ENCODE data around the gene ANTXRL.
"Not testable (repeated sequence)": the region's sequence is repeated elsewhere in the genome, so short reads cannot be mapped to it uniquely, and the experiment has no call there.

ANTXRL gene

DNA sequence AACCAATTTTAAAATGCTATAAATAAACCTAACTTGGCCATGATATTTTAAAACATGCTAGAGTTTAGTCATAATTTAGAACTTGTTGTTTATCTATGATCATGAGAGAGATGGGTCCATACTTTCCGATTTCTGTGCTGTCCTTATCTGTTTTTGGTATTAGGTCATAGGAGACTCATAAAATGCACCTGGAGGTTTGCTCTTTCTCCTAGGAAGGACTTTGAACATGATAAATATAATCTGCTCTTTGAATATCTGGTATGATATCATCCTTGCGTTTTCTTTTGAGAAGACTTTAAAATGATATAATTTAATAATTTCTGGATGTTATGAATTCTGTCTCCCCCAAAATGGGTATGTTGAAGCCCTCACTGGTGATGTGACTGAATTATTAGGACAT, 9.0 kb upstream of the ANTXRL start:
- DNase-seq, result no peak

DNA sequence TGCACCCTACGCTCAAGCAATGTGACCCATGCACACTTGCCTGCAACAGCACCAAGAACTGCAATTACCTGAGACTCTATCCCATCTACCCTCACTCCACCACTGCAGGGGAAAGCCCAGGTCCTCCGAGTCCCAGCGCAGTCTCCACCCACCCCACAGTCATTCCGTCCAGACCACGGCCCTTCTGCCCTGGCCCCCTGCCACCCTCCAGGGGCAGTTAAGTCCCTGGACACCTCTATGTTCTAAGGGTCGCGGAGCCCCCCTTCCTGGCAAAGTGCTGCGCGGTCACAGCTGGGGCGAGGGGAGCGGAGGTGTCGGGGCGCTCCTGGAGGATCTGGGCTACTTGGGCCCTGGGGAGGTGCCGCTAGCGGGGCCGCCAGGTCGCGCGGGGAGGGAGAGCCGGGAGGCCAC, 4.4 kb upstream of the ANTXRL start:
- not testable (repeated sequence) for DNase-seq

DNA sequence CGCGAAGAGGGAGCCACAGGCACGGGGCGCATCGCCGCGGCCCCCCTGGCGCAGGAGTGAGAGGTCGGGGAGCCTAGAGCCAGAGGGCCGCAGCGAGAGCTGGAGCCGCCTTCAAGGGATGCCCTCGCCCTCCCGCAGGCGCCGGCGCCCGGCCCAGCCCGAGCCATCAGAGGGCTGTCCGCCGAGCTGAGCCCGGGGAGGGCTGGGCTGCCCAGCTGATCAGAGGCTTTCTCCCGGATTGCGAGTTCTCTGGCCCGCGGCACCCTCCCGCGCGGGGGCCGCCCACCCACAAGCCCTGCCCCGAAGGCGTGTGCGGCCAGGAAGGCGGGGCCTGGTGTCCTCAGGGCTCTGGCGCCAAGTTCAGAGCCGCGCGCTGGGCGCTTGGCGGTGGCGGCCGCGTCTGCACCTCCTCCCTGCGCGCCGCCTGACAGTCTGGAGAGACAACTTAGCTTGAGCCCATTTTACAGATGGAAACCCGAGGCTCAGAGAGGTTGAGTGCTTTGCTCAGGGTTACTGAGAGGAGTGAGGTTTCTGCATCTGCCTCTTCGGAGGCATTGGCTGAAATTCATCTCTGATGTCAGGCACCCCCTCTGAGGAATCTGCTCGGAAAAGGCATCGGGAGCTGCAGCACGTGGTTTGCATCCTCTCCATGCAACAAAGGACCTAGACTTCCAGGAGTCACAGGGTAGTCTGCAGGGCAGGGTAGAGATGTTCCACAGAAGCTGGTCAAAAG, 3.8 kb upstream of the ANTXRL start:
- DNase-seq, result peak; percentile 84 to 88

DNA sequence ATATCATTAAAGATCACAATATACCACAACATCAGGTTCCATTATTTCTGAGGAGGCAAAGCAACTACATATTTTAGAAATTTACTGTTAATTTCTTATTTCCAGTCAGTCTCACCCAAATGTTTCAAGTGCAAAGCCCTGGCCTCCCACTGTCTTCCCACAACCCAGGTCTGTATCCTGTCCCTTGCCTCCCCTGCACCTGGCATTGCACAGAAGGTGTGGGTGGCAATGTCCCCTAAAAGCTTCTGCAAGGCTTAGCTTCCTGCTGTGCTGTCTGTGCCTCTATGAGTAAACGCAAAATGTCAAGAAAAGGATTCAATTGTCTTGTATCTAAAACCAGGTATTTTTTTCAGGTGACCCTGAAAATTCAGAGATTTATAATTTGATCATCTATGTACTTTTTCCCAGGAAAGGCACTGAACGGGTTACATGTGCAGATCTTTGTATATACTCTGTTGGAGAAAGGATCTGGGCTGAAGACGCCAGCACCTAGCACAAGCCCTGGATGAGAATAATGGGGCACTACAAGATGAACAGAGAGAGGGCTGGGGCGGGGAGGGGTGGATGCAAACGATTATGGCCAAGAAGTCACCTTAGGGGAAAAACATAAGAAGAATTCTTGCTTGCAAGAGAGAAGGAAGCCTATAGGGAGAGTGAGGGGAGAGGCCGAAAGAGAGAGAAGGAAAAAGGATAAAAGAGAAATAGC, 3.1 kb upstream of the ANTXRL start:
- DNase-seq, result no peak

DNA sequence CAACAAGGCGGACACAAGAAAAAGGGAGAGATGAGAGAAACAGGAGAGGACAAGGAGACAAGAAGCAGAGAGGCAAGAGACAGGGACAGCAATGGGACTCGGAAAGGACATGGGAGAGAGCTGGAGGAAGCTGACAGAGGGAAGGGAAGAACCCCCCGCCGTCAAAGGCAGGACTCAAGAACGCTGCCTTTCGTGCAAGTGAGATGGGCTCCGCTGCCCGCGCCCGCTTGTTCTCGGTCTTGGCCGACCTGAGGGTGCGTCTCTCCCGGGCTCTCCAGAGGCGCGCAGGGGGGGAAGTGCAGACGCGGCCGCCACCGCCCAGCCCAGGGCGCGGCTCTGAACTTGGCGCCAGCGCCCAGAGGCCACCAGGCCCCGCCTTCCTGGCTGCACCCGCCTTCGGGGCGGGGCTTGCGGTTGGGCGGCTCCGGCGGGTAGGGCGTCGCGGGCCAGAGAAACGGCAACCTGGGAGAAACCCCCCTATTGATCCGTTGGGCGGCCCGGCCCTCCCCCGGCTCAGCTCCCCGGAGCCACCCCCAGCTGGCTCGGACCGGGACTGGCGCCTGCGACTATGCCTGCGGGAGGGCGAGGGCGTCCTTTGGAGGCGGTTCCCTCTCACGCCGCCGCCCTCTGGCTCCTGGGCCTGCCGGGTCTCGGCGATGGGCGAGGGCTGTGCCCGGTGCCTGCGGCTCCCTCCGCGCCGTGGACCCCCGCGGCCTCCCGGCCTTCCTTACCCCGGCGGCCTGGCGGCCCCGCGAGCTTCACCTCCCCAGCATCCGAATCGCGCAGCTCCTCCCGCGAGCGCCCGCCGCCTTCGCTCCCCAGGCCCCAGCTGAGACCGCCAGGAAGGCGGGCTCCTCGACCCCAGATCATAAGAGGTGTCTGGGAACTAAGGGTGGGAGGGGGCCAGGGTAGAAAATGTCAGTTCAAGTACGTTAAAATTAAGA, 2.2 kb upstream of the ANTXRL start:
- DNase-seq, result peak; percentile 66 to 84

DNA sequence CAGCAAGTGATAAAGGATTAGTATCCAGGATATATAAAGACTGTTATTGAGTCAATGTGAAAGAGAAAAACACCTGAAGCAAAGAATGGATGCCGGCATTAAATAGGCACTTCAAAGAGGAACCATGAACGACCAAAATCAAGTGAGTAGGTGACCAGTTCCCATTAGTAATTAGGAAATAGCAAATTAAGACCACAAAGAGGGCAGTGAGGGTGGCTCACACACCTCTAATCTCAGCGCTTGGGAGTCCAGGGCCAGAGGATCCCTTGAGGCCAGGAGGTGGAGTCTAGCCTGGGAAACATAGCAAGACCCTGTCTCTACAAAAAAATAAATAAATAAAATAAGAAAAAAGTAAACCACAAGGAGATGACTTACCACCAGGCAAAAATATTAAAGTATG, 1.5 kb upstream of the ANTXRL start:
- DNase-seq, result no peak

DNA sequence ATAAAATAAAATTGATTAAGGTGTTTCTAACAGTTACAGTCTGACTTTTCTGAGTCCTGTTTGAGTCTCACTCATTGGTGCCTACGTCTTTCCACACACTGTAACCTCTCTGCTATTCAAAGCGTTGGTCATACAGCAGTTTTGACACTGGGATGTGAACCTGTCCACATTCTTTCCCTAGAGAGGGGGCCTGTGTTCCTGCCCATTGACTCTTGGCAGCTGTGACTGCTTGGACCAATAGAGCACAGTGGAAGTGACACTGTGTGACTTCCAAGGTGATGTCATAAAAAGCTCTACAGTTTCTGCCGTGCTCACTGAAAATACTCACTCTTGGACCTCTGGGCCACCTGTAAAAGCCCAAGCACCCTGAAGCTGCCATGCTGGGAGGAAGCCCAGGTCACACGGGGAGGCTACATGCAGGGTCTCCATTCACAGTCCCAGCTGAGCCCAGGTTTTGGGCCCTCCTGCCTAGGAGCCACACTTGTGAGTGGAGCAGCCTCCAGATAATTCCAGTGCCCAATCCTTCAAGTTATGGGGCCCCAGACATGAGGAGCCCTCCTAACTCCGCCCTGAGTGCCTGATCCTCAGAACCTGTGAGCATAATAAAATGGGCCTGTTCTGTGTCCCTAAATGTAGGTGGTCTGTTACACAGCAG, 704 bp upstream of the ANTXRL start:
- DNase-seq, result no peak

DNA sequence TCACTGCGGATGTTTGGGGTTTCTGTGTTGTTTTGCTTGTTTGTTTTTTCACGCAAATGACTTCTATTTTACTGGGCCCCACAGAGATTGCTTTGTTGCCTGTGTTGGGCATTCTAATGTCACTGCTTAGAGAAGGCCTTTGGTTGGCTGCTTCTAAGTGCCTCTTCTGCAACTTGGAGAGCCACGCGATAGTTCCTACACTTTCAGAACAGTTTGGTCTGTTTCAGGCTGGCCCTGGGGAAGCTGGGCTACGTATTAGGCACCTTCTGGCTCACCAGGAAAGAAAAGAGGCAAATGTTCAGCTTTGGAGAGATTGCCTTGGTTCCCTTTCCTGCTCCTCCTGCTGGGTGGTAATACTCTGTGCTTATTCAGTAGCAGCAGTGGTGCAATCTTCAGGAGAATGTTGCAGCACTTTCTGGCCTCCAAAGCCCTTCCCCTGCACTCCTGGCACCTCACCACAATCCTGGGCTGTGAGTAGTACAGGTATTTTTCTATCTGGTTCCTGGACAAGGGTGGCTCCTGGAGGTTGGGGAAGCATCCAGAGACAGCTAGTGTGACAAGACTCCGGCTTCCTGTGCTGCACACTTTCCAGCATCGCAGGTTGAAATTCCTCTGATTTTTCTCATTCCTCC, 1.2 kb downstream of the ANTXRL start:
- DNase-seq, result no peak

DNA sequence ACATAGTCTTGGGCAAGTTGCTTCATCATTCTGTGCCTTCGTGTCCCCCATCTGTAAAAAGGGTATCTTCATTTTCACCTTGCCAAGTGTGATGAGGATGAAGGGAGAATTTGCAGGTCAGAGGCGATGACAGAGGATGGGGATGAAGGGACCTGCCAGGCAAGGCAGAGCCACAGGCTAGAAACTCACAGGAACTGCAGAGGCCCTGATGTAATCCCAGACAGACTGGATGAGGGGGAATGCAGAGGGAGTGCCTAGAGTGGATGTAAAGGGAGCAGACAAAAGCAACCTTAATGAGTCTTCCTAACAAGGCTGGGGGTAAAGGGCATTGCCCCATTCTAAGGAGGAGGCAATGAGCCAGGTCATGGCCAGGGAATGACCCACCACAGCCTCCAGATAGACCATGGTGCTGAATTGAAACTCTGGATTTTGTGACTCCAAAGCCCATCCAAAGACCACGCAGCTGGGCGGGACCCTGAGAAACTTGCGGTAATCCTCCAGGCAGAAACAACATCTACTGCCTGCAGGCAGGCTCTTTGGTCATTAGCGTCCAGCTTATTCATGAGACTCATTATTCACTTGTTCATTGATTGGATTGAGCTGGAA, 1.9 kb downstream of the ANTXRL start:
- no peak for DNase-seq

DNA sequence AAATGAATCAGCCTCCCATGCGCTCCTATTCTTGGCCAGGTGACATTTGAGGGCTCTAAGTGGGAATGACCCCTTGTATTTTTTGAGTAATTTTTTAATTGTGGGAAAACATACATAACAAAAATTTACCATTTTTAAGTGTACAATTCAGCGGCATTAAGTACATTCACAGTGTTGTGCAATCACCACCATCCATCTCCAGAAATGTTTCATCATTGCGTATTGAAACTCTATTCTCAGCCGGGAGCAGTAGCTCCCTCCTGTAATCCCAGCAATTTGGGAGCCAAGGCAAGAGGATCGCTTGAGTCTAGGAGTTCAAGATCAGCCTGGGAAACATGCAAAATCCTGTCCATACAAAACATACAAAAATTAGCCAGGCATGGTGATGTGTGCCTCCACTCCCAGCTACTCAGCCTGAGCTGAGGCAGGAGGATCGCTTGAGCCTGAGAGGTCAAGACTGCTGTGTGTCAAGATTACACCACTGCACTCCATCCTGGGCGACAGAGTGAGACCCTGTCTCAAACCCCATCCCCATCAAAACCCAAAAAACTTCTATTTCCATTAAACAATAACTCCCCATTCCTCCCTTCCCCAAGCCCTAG, 2.5 kb downstream of the ANTXRL start:
- no peak for DNase-seq

DNA sequence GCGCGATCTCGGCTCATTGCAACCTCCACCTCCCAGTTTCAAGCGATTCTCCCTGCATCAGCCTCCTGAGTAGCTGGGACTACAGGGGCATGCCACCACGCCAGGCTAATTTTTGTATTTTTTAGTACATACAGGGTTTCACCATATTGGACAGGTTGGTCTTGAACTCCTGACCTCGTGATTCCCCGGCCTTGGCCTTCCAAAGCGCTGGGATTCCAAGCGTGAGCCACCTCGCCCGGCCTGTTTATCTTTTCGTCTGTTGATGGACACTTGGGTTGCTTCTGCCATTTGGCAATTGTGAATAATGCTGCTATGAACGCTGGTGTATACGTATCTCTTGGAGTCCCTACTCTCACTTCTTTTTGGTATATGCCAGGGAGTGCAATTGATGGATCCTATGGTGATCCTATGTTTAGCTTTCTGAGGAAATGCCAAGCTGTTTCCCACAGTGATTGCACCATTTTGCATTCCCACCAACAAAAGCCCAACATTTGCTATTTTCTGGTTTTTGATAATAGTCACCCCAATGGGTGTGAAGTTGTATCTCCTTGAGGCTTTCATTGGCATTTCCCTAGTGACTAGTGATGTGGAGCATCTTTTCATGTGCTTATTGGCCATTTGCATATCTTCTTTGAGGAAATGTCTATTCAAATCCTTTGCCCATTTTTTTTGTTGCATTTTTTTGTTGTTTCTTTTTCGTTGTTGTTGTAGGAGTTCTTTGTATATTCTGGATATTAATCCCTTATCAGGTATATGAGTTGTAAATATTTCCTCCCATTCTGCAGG, 3.5 kb downstream of the ANTXRL start:
- DNase-seq, result no peak

DNA sequence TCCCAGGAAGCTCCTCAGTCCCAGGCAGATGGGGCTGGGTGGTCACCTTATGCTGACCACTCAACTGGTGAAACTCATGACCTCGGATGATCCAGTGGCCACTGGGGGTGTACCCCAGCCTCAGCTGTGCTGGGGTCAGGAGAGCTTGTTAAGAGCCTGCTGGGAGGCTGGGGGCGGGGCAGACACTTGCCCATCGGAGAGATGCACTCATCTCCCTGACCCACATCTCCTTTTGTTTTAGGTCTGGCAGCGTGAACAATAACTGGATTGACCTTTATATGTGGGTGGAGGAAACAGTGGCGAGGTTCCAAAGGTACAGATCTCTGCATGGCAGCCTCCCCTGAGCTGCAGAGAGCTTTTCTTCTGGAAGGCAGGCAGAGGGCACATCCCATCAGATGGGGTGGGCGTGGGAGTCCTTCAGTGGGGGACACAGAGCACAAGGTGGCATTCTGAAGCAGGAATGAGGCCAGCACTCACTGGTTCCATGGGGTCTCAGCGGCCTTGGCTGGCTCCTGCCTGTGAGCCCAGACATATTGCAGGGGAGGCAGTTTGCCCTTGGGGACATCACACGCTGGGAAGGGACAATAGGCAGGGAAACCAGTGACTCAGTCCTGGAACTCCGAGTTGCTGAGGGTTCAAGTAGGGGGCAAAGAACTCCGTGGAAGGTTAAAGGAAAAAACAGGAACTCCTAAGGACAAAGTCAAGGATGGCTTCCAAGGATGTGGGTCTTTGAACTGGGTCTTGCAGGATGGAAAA, 5.2 kb downstream of the ANTXRL start:
- no peak for DNase-seq

DNA sequence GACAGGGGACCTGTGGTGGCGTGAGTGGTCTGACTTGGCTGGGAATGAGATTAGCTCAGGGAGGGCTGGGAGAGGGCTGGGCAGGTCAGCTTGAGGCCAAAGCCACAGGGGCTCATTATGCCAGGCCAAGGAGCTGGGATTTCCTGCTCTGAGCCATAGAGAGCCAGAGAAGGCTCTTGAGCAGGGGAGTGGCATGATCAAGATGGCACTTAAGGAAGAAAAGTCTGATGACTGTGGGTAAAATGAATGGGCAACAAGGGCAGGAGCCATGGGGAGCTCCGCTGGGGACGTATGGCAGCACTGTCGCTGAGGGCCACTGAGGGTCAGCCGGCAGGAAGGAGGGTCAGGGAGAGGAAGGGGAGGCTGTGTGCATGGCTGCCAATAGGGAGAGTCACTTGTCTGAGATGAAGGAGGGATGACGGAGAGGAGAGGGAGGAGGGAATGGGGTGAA, 5.8 kb downstream of the ANTXRL start:
- no peak for DNase-seq

DNA sequence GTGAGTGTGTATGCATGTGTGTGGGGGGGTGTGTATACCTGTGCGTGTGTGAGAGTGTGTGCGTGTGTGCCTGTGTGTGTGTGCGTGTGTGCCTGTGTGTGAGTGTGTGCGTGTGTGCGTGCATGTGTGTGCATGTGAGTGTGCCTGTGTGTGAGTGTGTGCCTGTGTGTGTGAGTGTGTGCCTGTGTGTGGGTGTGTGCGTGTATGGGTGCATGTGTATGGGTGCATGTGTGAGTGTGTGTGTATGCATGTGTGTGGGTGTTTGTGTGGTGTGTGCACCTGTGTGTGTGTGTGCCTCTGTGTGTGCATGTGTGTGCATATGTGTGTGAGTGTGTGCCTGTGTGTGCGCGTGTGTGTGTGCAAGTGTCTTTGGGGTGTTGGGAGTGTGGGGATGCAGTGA, 6.4 kb downstream of the ANTXRL start:
- no peak for DNase-seq

DNA sequence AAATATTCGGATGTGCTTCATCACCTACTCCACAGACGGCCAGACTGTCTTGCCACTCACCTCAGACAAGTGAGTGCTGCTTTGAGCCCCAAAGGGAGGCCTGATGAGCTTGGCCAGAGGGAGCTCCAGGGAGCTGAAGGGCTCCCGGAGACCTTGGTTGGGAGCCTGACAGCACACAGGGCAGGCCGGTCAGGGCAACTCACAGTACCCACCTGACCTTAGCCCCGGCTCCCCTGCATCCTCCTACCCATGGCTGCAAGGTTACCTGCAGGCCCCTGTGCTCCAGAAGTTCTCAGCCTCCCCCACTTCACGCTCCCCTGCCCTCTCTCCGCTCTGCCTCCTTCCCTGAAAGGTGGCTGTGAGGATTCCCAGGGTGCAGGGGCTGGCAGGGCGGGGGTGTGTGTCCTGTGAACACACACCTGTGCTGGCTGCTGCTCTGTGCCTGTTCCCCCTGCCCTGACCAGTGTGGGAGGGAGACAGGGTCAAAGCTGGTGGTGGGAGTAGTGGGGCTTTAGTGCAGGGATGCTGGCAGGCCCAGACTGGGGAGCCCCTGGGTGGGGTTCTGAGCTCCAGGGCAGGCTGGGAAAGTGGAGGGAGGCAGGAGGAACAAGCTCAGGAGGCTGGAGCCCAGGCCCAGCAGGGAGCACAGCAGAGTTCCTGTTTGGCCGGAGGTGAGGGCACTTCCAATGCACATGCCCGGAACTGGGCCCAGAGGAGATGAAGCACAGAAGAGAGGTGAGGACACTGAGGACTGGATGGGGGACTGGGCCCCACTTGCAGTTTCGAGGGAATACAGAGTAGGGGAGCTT, 7.2 kb downstream of the ANTXRL start:
- DNase-seq, result no peak

DNA sequence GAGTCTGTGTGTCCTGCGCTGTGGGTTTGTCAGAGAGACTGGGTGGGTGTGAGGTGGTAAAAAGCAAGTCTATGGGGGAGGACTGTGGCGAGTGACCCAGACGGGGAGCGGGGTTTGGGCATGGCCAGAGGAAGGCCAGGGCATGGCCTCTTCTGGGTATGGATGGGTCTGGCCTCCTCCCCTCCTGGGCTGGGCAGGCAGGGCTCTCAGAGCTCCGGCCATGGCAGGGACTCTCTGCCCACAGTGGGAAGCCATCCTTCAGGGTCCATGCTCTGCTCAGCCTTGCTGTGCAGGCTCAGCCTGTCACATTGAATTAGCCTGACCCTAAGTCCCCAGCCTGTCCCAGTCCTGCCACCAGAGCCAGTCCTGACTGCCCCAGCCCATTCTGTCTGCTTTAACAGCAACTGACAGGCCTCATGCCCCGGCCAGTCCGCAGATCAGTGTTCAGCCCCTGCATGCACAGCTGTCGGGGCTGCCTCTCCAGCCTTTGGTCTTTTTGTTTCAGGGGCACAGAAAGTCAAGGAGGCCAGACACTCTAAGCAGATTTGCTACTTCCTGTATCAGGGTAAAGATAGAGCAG, 7.9 kb downstream of the ANTXRL start:
- DNase-seq, result no peak

DNA sequence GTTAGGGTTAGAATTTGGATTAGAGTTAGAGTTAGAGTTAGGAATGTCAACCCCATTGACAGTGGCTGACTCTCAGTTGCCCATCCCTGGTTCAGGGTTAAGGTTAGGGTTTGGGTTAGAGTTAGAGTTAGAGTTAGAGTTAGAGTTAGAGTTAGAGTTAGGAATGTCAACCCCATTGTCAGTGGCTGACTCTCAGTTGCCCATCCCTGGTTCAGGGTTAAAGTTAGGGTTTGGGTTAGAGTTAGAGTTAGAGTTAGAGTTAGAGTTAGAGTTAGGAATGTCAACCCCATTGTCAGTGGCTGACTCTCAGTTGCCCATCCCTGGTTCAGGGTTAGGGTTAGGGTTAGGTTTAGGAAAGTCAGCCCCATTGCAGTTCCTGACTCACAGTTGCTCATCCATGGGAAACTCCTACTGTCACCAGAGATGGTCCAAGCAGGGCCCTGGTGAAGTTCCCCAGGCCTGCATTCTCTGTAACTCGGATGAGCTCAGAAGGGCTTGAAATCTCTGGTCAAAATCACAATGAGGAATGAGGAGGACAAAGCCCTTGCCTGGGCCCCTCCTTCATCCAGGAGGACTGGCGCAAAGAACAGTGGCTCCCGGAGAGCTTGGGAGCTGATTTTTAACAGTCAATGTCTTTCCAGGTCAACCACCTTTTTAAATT, 8.7 kb downstream of the ANTXRL start:
- DNase-seq, result not testable (repeated sequence)

DNA sequence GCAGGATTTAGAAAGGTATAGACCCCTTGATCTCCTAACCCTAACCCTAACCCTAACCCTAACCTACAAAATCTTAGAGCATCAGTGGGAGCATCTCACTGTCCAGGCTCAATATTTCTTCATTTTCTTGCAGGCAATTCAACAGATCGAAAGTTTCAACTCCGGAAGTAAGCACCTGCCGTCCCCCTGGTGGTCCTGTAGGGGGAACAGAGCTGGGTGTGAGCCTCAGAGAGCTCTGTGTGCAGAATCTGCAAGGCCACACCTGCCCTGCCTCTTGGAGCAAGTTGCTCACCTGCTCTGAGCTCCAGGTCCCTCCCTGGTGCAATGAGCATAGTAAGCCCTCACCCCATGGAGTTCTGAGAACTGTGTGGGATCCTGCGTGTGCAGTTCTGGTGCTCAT, 9.3 kb downstream of the ANTXRL start:
- not testable (repeated sequence) for DNase-seq

All from hippocampal formation (tissue), 2 donors.